Type B pancreatic cell (in vitro differentiated cells): ENCODE data around the gene ING3. TPM values are rescaled to one million over a fixed set of nuclear protein-coding genes. Genes with fewer than 3 reads are reported as not detected.

Experiments used
- DNase-seq: peaks from one replicate; pipeline ENCODE4 v3.0.0; 2021; ENCODE audit warnings: mixed read lengths; ENCODE audit not compliant: unreplicated experiment; ENCODE audit errors: extremely low spot score
- H3K27ac Mint-ChIP-seq: 2 replicates; pipeline ENCODE4 v1.8.0; 2021; ENCODE audit warnings: mild to moderate bottlenecking, mixed read lengths
- H3K27me3 Mint-ChIP-seq: 2 replicates; pipeline ENCODE4 v1.8.0; 2021; ENCODE audit warnings: mixed read lengths
- H3K36me3 Mint-ChIP-seq: 2 replicates; pipeline ENCODE4 v1.8.0; 2021; ENCODE audit warnings: mixed read lengths
- H3K4me1 Mint-ChIP-seq: one replicate; pipeline ENCODE4 v1.8.0; 2021; ENCODE audit warnings: mixed read lengths; ENCODE audit not compliant: unreplicated experiment
- H3K4me3 Mint-ChIP-seq: 2 replicates; pipeline ENCODE4 v1.8.0; 2021; ENCODE audit warnings: mild to moderate bottlenecking, mixed read lengths
- H3K9me3 Mint-ChIP-seq: 2 replicates; pipeline ENCODE4 v1.8.0; 2021; ENCODE audit warnings: mixed read lengths
- total RNA-seq: library from RNA; stranded (reverse); gene quantifications from 2 replicates; pipeline ENCODE4 v1.2.1, GENCODE V29; 2021; ENCODE audit warnings: low replicate concordance
- TF ChIP-seq, protein P1 (sequence below): fragments of 200-600 bp; sonication (generic); conservative IDR thresholded peaks from 2 replicates; pipeline ENCODE4 v1.5.0; 2021; ENCODE audit warnings: antibody characterized with exemption, mild to moderate bottlenecking

The ING3 gene
- total RNA-seq, 1 donor from 2014 or later = 20.7 TPM

- H3K4me1 Mint-ChIP-seq = peaks cover 5% of the 10 kb centered on the region
- H3K9me3 Mint-ChIP-seq = no peaks in the 10 kb centered on the region
- DNase-seq = no peak
- no peak overlapping the region for H3K4me3 Mint-ChIP-seq
- H3K27me3 Mint-ChIP-seq = no peaks in the 10 kb centered on the region
- no peaks in the 10 kb centered on the region for H3K36me3 Mint-ChIP-seq
- TF ChIP-seq, protein P1, sequence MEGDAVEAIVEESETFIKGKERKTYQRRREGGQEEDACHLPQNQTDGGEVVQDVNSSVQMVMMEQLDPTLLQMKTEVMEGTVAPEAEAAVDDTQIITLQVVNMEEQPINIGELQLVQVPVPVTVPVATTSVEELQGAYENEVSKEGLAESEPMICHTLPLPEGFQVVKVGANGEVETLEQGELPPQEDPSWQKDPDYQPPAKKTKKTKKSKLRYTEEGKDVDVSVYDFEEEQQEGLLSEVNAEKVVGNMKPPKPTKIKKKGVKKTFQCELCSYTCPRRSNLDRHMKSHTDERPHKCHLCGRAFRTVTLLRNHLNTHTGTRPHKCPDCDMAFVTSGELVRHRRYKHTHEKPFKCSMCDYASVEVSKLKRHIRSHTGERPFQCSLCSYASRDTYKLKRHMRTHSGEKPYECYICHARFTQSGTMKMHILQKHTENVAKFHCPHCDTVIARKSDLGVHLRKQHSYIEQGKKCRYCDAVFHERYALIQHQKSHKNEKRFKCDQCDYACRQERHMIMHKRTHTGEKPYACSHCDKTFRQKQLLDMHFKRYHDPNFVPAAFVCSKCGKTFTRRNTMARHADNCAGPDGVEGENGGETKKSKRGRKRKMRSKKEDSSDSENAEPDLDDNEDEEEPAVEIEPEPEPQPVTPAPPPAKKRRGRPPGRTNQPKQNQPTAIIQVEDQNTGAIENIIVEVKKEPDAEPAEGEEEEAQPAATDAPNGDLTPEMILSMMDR = no peak
- H3K27ac Mint-ChIP-seq = no peak overlapping the region
These were observed 7.7 kb upstream of the ING3 start for GRCh38 chr7:120942861-120943260.

- H3K4me3 Mint-ChIP-seq = no peak overlapping the region
These were observed 5.6 kb upstream of the ING3 start for GRCh38 chr7:120944826-120945562.

DNA sequence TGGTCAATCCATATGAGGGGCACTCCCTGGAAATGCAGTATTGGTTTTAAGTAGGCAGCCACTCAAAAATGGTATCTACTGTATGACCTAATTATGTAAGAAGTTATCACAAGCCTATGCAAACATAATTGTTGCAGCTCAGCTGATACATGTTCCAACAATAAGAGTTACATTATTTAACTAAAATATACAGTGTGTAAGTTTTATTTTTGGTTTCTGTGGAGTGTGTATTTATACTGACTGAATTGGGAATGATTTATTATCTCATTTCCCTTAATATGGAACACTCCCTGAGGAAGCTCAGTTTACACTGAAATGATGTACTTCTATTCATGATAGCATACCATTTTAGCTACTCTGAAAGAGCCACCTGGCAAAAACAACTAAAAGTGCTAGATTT lies 2.6 kb upstream of the ING3 start:
- no peak for DNase-seq
- Mint-ChIP-seq H3K4me1 (peaks cover 20% of the 10 kb centered on the region), H3K9me3 (no peaks in the 10 kb centered on the region), H3K36me3 (peaks cover 3% of the 10 kb centered on the region), H3K4me3 (peak overlapping the region; percentile 68), H3K27ac (no peak overlapping the region), H3K27me3 (no peaks in the 10 kb centered on the region)
- TF ChIP-seq, protein P1 = no peak

More at GRCh38 chr7:120944826-120945562, 5.6 kb upstream of the ING3 start:
- Mint-ChIP-seq H3K9me3 (no peaks in the 10 kb centered on the region), H3K27me3 (no peaks in the 10 kb centered on the region), H3K4me1 (peaks cover 15% of the 10 kb centered on the region), H3K36me3 (no peaks in the 10 kb centered on the region), H3K27ac (no peak overlapping the region)
- no peak for DNase-seq
- TF ChIP-seq, protein P1 = no peak

DNA sequence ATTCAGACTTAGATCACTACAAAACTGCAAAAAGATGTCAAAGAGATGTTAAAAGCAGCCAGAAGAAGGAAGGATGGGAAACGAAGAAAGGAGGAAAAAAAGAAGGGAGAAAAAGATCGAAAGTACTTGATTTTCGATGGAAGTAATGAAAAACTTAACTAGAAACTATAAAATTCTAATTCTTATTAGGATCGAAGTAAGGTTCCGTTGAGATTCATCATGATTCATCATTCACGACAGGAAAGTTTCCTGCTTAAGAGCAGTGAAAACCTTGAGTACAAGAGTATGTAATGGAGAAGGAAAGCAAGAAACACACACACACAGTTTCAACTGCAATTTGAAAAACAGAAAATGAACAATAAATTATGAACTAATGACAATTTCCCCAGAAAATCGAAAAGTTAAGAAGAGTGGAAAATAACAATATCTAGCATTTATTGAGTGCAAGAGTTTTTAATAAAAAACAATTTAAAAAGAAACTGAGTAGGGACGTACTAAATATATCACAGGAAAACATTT lies 1.1 kb upstream of the ING3 start:
- Mint-ChIP-seq H3K36me3 (peaks cover 3% of the 10 kb centered on the region), H3K27ac (peak overlapping the region; percentile 99), H3K4me1 (peaks cover 20% of the 10 kb centered on the region), H3K27me3 (no peaks in the 10 kb centered on the region), H3K4me3 (peak overlapping the region; percentile 98), H3K9me3 (no peaks in the 10 kb centered on the region)
- TF ChIP-seq, protein P1 = no peak
- DNase-seq = no peak

DNA sequence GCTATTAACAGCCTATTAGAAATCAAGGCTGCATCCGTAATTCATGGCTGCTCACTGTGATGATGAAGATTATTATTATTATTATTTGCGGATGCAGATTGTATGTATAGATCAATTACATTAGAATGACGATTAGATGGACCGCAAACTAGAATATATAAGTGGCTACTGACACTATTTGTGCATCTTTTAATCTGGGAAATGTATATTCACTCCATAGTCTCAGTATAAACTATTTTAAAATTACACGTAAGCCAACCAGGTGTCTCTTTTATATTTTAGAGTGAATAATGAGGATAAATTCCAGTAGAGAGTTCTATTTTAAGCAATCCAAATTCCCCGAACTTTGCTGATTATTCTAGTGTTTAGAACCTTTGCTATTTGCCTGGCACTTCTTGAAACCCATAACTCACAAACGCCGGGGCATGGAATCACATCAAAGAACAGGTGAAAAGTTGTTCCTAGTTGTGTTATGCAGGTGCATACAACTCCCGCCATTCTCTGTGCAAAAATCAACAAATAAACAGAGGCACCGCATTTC lies 509 bp upstream of the ING3 start:
- peaks cover 17% of the 10 kb centered on the region for H3K4me1 Mint-ChIP-seq
- TF ChIP-seq, protein P1 = no peak
- H3K27ac Mint-ChIP-seq = peak overlapping the region; percentile 99
- H3K9me3 Mint-ChIP-seq = no peaks in the 10 kb centered on the region
- peaks cover 3% of the 10 kb centered on the region for H3K36me3 Mint-ChIP-seq
- DNase-seq = no peak
- H3K27me3 Mint-ChIP-seq = no peaks in the 10 kb centered on the region
- H3K4me3 Mint-ChIP-seq = peak overlapping the region; percentile 98
